Measurements from ENCODE around the gene CSF1. TPM values are rescaled to one million over a fixed set of nuclear protein-coding genes. Genes with fewer than 3 reads are reported as not detected.

Gene CSF1
- polyA plus RNA-seq, 5 donors: 7.2 to 12.1 (median 9.5) TPM

DNA sequence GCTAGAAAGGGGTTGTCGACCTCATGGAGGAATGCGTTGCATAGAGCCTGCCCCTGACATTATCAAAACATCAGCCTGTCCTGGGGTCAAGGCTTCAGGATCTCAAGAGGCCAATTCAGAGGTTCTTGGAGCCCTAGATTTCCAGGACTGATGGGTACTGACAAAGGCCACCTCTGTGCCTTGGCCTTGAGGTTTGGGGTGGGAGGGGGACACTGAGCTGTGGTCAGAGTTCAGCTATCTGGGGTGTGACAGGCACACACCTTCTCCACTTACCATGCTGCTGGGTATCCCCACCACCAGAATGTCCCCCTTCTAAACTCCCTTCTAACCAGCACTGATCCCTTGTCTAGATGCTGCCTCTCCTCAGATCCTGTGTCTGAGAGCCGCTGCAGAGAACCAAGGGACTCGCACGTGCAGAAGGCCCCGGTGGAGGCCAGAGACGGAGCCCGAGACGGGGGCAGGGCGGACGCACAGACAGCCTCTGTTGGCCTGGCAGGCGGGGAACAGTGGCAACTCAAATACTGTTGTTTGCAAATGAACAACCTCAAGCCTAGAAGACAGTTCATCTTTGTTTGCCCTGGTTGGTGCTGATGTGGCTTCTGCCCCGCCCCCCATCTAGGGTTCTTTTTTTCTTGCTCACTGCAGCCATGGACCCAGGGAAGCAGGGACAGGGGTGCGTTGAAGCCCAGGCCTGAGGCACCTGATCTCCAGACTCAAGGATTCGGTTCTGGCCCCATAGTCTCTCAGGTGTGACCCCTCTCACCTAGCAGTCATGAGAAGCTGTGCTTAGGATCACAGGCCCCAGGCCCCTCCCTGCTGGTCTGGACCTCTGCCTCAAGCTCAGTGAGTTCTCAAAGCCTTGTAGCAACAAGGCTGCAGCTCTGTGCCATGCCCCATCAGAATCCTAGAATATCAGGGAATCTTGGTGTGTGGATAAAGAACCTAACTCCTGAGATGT is 28.1 kb upstream of the CSF1 start:
- no peak for DNase-seq

DNA sequence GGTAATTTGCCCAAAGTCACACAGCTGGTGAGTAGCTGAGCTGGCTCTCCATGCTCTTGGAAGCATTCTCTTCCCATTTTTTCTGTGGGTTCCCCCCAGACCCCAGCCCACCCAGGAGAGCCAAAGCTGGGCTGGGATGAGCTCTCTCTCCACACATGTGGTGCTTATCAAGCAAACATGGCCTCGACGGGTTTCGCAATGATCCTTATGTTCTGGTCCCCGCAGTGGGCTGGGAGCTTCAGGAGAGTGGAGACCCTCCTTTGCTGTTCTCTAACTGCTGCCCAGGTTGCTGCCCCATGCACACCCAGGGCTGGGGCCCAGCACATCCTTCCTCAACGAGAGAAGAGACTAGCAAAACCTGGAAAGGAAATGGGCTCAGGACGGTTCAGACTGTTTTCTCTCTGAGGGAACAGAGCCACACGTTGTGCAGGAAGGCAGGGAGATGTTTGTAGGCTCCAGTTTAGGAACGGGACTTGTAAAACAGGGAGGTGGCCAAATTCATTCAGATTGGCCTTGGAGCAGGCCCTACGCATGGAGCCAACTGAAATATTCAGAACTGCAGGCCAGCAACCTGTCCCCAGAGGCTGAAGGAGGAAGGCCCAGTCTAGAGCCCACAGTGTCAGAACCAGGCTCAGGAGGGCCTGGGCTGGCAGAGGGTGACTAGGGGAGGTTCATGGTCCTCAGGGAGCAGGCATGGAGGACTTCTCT is 27.2 kb upstream of the CSF1 start:
- no peak for DNase-seq

DNA sequence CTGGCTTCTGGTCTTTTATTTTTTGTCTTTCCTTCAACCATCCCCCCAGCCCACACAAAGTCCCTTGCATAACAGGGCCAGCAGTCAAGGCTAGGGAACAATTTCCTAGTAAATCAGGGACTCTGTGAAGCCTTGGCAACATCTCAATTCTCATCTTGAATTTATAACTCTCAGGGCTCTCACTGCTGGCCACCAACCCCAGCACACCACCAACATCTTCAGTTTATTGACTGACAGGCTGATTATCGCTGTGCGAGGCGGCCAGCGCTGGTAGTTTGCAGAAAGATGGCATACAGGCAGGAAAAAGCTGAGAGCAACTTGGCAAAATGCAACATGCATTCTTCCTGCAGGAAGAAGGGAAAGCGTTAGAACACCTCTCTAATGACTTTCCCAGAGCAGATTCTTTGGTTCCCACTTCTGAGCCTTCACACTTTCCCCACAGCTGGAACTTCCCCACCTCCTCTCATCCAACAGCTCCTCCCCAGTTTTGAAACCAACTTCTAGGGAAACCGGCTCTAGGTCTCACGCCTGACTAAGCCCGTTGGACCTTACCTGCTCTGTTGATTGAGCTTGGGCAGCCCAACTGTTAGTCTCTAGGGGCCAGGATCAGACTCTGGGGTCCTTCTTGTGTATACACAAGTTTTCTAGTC is 26.3 kb upstream of the CSF1 start:
- DNase-seq: no peak

DNA sequence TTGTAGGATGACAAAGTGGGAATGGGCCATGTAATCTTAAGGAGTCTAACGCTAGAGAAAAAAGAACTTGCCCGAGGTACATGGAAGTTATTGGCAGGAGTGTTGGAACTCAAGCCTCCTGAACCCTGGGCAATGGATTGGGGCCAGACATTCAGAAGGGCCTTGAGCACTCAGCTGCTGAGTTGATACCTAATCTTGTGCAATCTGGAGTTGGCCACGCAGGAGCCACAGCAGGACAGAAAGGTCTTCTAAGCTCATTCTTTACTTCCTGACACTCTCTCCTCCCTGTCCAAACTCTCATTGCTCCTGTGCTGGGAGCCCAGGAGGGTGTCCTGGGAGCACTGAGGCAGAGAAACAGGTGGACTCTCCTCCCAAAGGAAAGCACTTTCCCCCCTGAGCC is 25.1 kb upstream of the CSF1 start:
- no peak for DNase-seq

DNA sequence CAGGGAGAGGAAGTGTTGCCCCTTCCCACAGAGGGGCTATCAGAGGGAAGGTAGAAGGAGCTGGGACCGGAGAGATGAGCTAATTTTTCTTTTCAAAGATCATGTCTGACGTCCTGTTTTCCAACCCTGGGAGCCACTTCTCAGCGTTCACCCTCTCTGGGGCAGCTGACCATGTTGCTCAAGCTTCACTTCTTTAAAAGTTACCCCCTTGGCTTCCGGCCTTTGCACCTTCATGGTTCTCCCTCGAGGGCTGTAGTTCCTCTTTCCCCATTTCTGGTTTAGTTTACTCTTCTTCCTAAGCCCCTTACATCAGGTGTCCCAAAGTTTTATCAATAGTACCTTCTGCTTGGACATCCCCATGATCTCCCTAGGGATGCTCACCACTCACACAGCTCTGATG is 23.8 kb upstream of the CSF1 start:
- no peak for DNase-seq

DNA sequence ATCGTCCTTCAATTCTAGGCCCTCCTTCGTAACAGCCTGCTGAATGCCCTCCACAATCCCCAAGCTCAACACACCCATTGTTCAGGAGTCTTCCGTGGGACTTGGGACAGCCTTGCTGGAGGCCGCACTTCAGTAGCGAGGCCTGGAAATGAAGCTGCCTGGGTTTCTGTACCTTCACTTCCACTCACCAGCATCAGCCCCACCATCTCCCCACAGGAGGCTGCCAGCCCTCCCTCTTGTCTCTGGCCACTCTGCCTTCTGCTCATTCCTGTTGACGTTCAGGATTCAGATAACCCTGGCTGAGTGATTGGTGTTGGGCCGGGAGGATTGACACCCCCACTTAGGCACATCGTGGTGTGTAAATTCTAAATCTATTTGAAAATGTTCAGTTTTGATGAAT is 23.4 kb upstream of the CSF1 start:
- DNase-seq: no peak

DNA sequence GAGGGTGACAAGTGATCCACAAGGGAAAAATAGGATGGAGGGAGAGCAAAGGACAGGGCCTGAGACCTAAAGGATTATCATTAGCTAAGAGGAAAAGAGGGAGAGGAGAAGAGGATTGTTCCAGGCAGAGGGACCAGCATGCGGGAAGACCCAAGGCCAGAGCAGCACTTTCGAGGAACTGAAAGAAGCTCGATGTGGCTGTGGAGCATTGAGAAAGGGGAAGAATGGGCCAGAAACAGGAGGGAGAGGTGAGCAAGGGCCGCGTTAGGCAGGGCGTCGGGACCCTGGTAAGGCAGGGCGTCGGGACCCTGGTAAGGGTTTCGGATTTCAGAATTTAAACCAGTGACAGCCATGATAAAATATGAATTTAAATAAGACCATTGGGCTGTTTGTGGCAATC is 22.8 kb upstream of the CSF1 start:
- DNase-seq: no peak

DNA sequence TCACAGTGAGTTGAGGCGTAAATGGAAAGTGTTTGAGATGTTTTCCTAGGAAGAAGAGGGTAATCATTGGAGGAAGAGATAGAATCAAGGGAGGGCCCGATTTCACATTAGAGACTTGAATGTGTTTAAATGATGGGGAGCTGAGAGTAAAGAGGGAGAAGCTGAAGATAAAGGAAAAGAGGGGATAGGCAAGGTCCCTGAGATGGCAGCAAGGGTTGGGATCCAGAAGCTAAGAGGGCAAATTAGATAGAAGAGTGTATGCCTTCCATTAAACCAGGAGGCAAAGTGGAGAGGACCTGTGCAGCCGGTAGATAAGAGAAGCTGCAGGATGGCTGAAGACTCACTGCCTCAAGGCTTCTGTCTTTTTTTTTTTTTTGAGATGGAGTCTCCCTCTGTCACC is 21.6 kb upstream of the CSF1 start:
- DNase-seq: no peak

DNA sequence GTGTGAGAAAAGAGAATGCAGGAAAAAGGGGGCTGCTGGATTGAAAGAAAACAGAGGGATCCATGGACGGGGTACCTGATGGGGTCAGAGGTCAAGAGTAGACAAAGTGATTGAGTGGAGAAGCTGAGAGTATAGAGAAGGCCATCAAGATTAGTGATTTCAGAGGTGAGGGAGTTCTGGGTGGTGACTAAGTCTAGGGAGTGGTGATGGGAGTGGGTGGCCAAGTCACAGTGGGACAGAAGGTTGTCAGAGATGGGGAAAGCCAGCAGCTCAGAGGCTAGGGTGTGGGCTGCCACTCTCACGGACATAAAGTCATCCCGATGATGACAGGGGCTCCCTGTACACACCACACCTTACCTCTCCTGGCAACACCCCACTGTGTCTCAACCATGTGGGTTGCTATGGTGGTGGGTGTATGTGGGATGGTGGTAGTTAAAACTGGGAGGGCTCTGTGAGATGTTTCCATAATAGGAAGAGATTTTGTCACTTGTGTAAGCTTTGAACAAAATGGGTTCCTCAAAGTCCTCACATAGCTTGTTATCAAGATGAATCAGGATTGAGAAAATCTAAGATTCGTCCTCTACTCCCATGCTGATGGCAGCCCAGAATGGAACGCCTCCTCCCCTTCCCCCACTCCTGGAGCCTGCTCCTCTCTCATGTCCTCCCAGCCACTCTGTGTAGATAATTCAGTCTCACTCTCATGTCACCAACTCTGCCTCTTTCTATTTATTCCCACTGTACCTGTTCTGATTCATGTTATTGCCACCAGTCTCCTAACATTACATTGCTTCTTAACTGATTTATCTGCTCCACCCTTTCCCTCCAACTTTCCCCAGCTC is 20.3 kb upstream of the CSF1 start:
- DNase-seq: no peak

DNA sequence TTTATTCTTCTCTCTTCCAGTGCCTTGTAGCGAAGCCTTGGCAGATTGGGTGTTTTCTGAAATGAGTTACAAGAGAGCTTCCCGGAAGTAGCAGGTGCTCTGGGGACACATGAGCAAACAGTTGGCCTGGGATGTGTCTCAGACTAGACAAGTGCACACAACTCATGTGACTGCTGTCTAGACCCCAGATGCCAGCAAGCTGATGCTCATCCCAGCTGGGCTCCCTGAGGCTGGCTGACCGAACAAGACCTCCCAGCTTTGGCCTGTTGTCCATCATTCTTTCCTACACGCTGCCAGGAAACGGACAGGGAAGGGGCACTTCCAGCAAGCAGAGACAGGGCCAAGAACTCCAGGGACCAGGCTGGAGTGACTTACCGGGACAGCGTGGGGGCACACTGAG is 18.7 kb upstream of the CSF1 start:
- no peak for DNase-seq

DNA sequence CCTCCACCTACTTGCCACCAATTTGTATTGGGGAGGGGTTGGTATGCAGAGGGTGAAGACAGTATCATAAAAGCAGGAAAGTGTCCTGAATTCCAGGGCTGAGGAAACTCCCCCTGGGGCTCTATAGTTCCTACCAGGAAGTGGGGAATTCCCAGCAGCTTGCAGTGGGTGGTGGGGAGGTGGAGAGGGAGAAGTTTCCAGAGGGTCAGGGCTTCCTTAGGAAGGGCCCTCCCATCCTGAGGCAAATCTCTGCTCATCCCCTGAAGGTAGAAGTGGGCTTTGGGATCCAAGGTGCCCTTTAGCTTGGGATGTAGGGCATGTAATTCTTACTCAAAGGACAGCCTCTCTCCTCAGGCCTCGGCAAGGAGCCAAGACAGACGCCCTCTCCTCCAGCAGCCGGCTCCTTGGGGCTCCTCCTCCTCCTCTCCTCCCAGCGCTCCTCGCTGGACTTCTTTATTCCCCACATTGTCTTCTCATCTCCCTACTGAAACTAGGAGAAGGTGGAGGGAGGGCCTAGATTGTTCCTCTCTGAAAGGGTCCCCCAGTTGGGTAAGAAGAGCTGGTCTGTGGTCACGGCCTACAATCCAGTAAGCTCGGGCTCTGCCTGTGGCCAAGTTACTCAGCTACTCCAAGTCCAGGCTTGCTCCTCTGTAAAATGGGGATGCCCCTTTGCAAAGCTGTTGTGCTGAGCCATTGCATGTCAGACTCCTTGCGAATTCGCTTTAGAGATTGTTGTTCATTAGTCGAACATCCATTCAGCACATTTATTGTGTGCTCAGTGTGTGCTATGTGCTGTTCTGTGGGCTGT is 17.9 kb upstream of the CSF1 start:
- DNase-seq: peak in 1 of 2 donors; percentile 29

DNA sequence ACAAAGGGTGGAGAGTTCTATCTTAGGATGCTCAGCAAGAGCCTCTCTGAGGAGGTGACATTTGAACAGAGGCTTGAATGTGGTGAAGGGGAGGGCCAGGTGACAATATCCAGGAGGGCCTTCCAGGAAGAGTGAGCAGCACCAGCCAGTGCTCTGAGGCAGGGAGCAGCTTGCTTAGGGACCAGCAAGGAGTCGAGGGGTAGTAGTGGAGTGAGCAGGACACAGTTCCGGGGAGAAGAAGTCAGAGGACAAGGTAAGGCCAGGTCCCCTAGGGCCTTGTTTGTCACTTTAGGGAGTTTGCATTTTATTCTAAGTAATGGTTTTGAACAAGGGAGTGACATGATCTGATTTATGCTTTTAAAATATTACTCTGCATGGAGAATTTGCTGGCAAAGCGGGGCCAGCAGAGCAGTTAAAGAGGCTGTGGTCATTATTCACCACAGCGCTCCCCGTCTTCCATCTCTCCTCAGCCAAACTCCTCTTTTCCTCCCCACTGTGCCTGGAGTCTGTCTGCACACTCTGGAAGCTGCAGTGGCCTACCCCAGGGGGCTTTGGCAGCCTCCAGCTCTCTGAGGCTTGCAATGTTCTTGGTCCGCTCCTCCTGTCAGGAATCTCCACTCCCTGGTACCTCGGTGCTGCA is 17.0 kb upstream of the CSF1 start:
- DNase-seq: no peak

DNA sequence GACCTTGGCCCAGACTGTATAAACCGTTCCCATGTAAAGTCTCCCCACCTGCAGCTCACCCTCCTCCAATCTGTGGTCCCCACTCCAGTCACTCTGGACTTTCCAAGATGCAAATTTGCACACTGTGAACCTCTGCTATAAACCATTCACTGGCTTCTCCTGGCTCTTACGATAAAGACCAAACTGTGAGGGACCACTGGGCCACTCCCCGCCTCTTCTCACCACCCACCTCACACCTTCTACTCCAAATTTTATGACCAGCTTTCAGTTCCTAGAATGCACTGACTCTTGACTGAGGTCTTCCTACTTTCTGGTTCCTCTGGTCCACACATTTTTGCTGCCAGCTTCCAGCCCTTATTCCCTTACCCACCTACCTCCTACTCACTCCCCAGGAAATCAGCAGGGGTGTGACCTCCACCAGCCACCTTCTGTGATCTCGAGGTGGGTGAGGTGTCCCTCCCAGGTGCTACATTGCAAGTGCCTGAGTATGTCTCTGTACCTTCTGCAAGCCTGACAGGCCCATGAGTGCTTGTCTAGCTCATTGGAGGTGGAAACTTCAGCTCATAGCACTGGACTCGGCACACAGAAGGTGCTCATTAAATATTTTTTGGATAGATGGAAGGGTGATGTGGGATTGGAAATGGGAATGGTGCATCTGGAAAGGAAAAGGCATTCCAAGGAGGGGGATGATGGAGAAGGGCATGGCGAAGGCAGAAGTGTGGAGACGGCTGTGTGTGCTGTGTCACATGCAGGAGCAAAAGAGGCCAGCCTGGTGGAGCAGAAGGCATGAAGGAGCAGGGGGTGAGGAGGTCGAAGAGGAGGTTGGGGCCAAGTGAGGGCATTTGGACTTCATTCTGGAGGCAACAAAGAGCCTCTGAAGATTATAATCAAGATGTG is 15.6 kb upstream of the CSF1 start:
- DNase-seq: no peak

DNA sequence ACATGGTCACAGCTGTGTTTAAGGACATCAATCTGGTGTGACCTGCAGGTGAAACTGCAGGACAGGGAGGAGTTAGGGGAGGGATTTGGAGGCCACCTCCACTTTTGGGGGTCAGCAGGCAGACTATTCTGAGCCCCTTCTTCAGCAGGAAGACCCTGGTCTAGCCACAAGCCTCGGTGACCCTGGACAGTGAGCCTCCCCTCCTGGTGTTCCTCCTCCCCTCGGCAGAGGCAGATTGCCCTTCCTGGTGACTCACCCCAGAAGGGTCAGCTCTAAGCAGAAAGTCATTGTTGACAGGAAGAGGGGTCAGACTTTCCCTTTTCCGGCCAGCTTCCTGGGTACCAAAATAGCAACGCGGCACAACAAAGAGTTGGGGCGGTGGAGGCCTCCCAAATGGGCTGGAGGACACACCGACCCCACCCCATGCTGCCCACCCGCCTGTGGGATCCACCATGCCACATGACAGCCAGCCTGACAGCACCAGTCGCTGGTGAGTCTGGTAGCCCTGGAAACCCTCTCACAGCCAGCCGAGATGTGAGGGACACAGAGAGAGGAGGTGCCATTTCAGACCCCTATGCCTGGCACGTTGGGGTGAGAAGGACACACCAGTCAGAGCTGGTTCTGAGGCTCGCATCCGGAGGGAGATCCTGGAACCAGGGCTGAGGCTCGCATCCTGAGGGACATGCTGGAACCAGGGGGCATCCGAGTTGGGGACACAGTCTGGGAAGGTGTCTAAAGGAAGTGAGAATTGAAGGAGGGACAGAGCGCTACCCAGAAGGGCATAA is 14.7 kb upstream of the CSF1 start:
- DNase-seq: peak in 1 of 2 donors; percentile 32

DNA sequence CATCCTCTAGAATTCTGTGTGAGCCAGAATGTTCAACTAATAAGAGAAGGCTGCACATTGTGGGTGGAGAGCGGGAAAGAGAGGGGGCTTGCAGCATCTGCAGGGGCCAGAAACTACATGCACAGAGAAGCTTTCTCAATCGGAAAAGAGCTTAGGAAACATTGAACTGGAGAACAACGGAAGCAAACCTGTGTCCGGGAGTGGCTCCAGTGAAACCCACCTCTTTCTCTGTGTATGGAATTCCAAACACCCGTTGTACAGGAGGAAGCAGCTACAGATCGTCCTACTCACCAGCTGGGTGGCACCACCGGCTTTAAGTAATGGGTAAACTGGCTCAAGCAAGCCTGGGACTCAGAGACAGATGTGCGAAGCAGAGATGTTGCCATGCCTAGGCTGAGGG is 14.0 kb upstream of the CSF1 start:
- DNase-seq: no peak

DNA sequence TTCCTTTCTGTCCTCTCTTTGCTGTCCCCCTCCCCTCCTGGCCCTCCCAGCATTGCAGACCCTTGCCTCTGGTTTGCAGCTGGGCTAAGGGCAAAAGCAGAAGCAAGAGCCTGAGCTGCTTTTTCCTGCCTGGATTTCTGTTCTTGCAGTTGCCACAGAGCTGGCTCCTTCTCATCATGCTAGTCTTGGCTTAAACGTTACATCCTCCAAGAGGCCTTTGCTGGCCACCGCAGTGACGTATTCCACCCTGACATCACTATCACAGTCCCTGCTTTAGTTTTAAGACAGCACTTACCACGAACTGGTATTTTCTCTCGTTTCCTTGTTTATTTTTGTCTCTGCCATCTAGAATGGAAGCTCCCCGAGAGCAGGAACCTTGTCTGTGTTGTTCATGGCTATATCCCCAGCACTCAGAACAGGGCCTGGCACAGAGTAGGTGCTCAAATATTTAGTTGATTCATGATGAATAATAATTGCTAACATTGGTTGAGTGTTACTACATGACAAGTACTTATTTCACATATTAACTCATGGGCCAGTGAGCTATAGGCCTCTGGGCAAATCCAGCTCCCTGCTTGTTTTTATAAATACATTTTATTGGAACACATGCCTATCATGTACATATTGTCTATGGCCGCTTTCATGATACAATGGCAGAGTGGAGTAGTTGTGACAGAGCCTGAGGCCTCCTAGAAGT is 13.2 kb upstream of the CSF1 start:
- no peak for DNase-seq

DNA sequence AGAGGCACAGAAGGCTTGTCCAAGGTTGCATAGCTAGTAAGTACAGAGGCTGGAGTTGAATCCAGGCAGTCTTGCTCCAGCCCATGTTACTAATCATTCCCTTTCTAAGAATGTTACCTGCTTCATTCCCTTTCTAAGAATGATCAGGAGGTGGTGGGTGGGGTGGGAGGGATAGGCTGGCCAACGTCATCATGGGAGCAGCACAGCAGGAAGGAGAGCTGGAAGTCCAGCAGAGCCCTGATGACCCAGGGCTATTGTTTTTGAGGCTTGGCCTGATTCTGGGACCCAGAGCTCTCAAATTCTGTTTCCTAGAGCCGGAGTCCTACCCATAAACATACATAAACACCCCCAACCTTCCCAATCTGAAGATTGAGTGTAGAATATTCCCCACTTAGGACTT is 11.8 kb upstream of the CSF1 start:
- DNase-seq: no peak

DNA sequence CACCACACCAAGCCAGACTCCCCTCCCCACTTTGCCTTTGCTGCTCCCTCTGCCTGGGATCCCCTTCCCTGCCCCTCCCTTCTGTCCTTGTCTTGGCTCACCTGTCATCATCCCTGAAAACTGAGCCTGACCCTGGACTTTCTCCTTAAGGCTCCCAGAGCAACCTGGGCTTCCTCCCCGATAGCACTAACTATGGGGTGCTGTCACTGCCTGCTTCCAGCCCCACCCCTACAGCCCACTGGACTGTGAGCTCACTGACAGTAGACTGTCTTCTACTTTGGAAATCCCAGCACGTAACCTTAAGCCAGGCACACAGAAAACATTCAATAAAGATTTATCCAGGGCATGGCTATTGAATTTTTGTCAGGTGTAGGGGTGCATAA is 9.5 kb upstream of the CSF1 start:
- no peak for DNase-seq
